ENCODE results near the gene SIMC1. TPM values are rescaled to one million over a fixed set of nuclear protein-coding genes. Genes with fewer than 3 reads are reported as not detected.

SIMC1 gene
- total and polyA plus RNA-seq, 7 donors = 6.8 to 26.0 (median 8.2) TPM

GRCh38 chr5:176384366-176384930 lies 146.2 kb downstream of the SIMC1 start:
- TF ChIP-seq POLR2A (IDR thresholded peaks at IDR 0.05) (no peak), CTCF (IDR thresholded peaks at IDR 0.05) (no peak), POLR2AphosphoS5 (IDR thresholded peaks at IDR 0.05) (no peak), EP300 (IDR thresholded peaks at IDR 0.05) (no peak)
- no peak for DNase-seq
- H3K27me3 ChIP-seq = no peaks in the 10 kb centered on the region
- intact Hi-C loops (cut with DNase I) = loop anchor here (2.0 to 10.0 kb wide), 3 partner anchors 18 to 260 kb away; partner anchors contain the start of genes RNF44 and TSPAN17
- H3K4me1 ChIP-seq = peaks cover 0 to 39% (median 32%) of the 10 kb centered on the region in 4 donors
- WGBS, 2 donors = 93 to 95% methylated on average over 8 of the region's 8 CpGs
- H3K9me3 ChIP-seq = no peaks in the 10 kb centered on the region
- peaks cover 5 to 49% (median 22%) of the 10 kb centered on the region in 4 donors for H3K36me3 ChIP-seq
- no peak overlapping the region for H3K27ac ChIP-seq
- H3K4me3 ChIP-seq = no peak overlapping the region

- Histone ChIP-seq H3K36me3 (peaks cover 5 to 49% (median 22%) of the 10 kb centered on the region in 4 donors), H3K27me3 (no peaks in the 10 kb centered on the region), H3K27ac (no peak overlapping the region), H3K4me1 (peaks cover 0 to 44% (median 38%) of the 10 kb centered on the region in 4 donors), H3K4me3 (no peak overlapping the region), H3K9me3 (no peaks in the 10 kb centered on the region)
- no peak for DNase-seq
- 88 to 95% methylated on average over 12 of the region's 12 CpGs for WGBS, 2 donors
- intact Hi-C loops (cut with DNase I) = loop anchor here (2.0 to 10.0 kb wide), 3 partner anchors 18 to 260 kb away; partner anchors contain the start of genes RNF44 and TSPAN17
- TF ChIP-seq POLR2AphosphoS5 (IDR thresholded peaks at IDR 0.05) = no peak
- TF ChIP-seq CTCF (IDR thresholded peaks at IDR 0.05) = no peak
- no peak for TF ChIP-seq POLR2A (IDR thresholded peaks at IDR 0.05)
- no peak for TF ChIP-seq EP300 (IDR thresholded peaks at IDR 0.05)
Observed at GRCh38 chr5:176384991-176385390, 146.8 kb downstream of the SIMC1 start.

GRCh38 chr5:176386491-176386890 lies 148.3 kb downstream of the SIMC1 start:
- DNase-seq = no peak
- WGBS, 2 donors = 36 to 79% methylated on average over 1 of the region's 1 CpG
- H3K4me3 ChIP-seq = no peak overlapping the region
- TF ChIP-seq POLR2A (IDR thresholded peaks at IDR 0.05) (no peak), POLR2AphosphoS5 (IDR thresholded peaks at IDR 0.05) (no peak), CTCF (IDR thresholded peaks at IDR 0.05) (no peak), EP300 (IDR thresholded peaks at IDR 0.05) (no peak)
- intact Hi-C loops (cut with DNase I) = loop anchor here (10.0 kb wide), 2 partner anchors 148 to 258 kb away; partner anchors contain the start of genes RNF44 and TSPAN17
- peaks cover 10 to 59% (median 29%) of the 10 kb centered on the region in 4 donors for H3K36me3 ChIP-seq
- H3K4me1 ChIP-seq = peaks cover 0 to 37% (median 32%) of the 10 kb centered on the region in 4 donors
- no peaks in the 10 kb centered on the region for H3K27me3 ChIP-seq
- H3K27ac ChIP-seq = no peak overlapping the region
- no peaks in the 10 kb centered on the region for H3K9me3 ChIP-seq

- H3K36me3 ChIP-seq = peaks cover 10 to 63% (median 39%) of the 10 kb centered on the region in 4 donors
- peak overlapping the region in 2 of 4 donors; percentile 88 to 94 for H3K27ac ChIP-seq
- no peak for TF ChIP-seq CTCF (IDR thresholded peaks at IDR 0.05)
- TF ChIP-seq EP300 (IDR thresholded peaks at IDR 0.05) = no peak
- no peak for TF ChIP-seq POLR2A (IDR thresholded peaks at IDR 0.05)
- TF ChIP-seq POLR2AphosphoS5 (IDR thresholded peaks at IDR 0.05) = no peak
- H3K4me1 ChIP-seq = peaks cover 0 to 30% (median 25%) of the 10 kb centered on the region in 4 donors
- DNase-seq = no peak
- intact Hi-C loops (cut with DNase I) = loop anchor here (10.0 kb wide), 2 partner anchors 147 to 257 kb away; partner anchors contain the start of genes RNF44 and TSPAN17
- no peaks in the 10 kb centered on the region for H3K9me3 ChIP-seq
- 31 to 35% methylated on average over 8 of the region's 8 CpGs for WGBS, 2 donors
- peak overlapping the region; percentile 57 to 65 (median 61) for H3K4me3 ChIP-seq
- no peaks in the 10 kb centered on the region for H3K27me3 ChIP-seq
Observed at GRCh38 chr5:176387384-176387925, 149.2 kb downstream of the SIMC1 start.
